ENCODE data around the gene SETD5. TPM values are rescaled to one million over a fixed set of nuclear protein-coding genes. Genes with fewer than 3 reads are reported as not detected.

The SETD5 gene
- total and polyA plus RNA-seq, 2 donors (not counting 1 experiment from before 2014, with no cell fraction given), result 53.7 to 62.5 TPM

- Histone ChIP-seq H3K79me2 (ENCODE audit: control insufficient read depth, insufficient read depth, low read length) (no peaks in the 10 kb centered on the region), H4K20me1 (ENCODE audit: control insufficient read depth, extremely low read depth, insufficient read depth, low read length) (no peaks in the 10 kb centered on the region), H3K27ac (ENCODE audit: insufficient read depth, low read length) (no peak overlapping the region), H3K27me3 (ENCODE audit: control insufficient read depth, insufficient read depth, low read length) (peaks cover 6% of the 10 kb centered on the region), H3K36me3 (ENCODE audit: control insufficient read depth, insufficient read depth, low read length) (no peaks in the 10 kb centered on the region), H3K4me1 (ENCODE audit: control insufficient read depth, extremely low read depth, insufficient read depth, low read length) (peaks cover 3% of the 10 kb centered on the region), H2AFZ (ENCODE audit: low read length) (no peak overlapping the region), H3K9ac (ENCODE audit: insufficient read depth, low read length) (no peak overlapping the region), H3K4me2 (ENCODE audit: extremely low read depth, insufficient read depth, low read length) (no peak overlapping the region), H3K9me3 (ENCODE audit: control insufficient read depth, insufficient read depth, low read depth, low read length) (no peaks in the 10 kb centered on the region), H3K4me3 (replicated peaks in 1 of 4; ENCODE audit: control extremely low read depth in 1 of 4, insufficient read depth in 1 of 4, low read depth in 3 of 4, low read length in 4 of 4) (no peak overlapping the region)
- peak; percentile 96 for TF ChIP-seq CTCF (conservative IDR thresholded peaks at IDR 0.05 in 1 of 2, IDR thresholded peaks at IDR 0.05 in 1 of 2; ENCODE audit: low read depth in 1 of 2, low read length in 2 of 2)
- TF ChIP-seq EZH2 (IDR thresholded peaks at IDR 0.05; ENCODE audit: low read length, missing control alignments), result no peak
- DNase-seq (ENCODE audit: low read depth in 2 of 2), result peak; percentile 50 to 63
Measured at GRCh38 chr3:9503283-9503682, 105.9 kb downstream of the SETD5 start.

- Histone ChIP-seq H3K4me2 (ENCODE audit: extremely low read depth, insufficient read depth, low read length) (no peak overlapping the region), H4K20me1 (ENCODE audit: control insufficient read depth, extremely low read depth, insufficient read depth, low read length) (no peaks in the 10 kb centered on the region), H3K9ac (ENCODE audit: insufficient read depth, low read length) (no peak overlapping the region), H2AFZ (ENCODE audit: low read length) (no peak overlapping the region), H3K36me3 (ENCODE audit: control insufficient read depth, insufficient read depth, low read length) (no peaks in the 10 kb centered on the region), H3K9me3 (ENCODE audit: control insufficient read depth, insufficient read depth, low read depth, low read length) (no peaks in the 10 kb centered on the region), H3K4me1 (ENCODE audit: control insufficient read depth, extremely low read depth, insufficient read depth, low read length) (no peaks in the 10 kb centered on the region), H3K4me3 (replicated peaks in 1 of 4; ENCODE audit: control extremely low read depth in 1 of 4, insufficient read depth in 1 of 4, low read depth in 3 of 4, low read length in 4 of 4) (no peak overlapping the region), H3K27ac (ENCODE audit: insufficient read depth, low read length) (no peak overlapping the region), H3K27me3 (ENCODE audit: control insufficient read depth, insufficient read depth, low read length) (peaks cover 21% of the 10 kb centered on the region), H3K79me2 (ENCODE audit: control insufficient read depth, insufficient read depth, low read length) (no peaks in the 10 kb centered on the region)
- peak; percentile 9 for TF ChIP-seq EZH2 (IDR thresholded peaks at IDR 0.05; ENCODE audit: low read length, missing control alignments)
- no peak for TF ChIP-seq CTCF (conservative IDR thresholded peaks at IDR 0.05 in 1 of 2, IDR thresholded peaks at IDR 0.05 in 1 of 2; ENCODE audit: low read depth in 1 of 2, low read length in 2 of 2)
- DNase-seq (ENCODE audit: low read depth in 2 of 2), result no peak
Measured at GRCh38 chr3:9507586-9508578, 110.5 kb downstream of the SETD5 start.

- Histone ChIP-seq H3K79me2 (ENCODE audit: control insufficient read depth, insufficient read depth, low read length) (no peaks in the 10 kb centered on the region), H3K9me3 (ENCODE audit: control insufficient read depth, insufficient read depth, low read depth, low read length) (no peaks in the 10 kb centered on the region), H2AFZ (ENCODE audit: low read length) (no peak overlapping the region), H3K4me1 (ENCODE audit: control insufficient read depth, extremely low read depth, insufficient read depth, low read length) (no peaks in the 10 kb centered on the region), H4K20me1 (ENCODE audit: control insufficient read depth, extremely low read depth, insufficient read depth, low read length) (no peaks in the 10 kb centered on the region), H3K4me3 (replicated peaks in 1 of 4; ENCODE audit: control extremely low read depth in 1 of 4, insufficient read depth in 1 of 4, low read depth in 3 of 4, low read length in 4 of 4) (no peak overlapping the region), H3K27me3 (ENCODE audit: control insufficient read depth, insufficient read depth, low read length) (peaks cover 21% of the 10 kb centered on the region), H3K27ac (ENCODE audit: insufficient read depth, low read length) (no peak overlapping the region), H3K9ac (ENCODE audit: insufficient read depth, low read length) (no peak overlapping the region), H3K36me3 (ENCODE audit: control insufficient read depth, insufficient read depth, low read length) (no peaks in the 10 kb centered on the region), H3K4me2 (ENCODE audit: extremely low read depth, insufficient read depth, low read length) (no peak overlapping the region)
- TF ChIP-seq CTCF (conservative IDR thresholded peaks at IDR 0.05 in 1 of 2, IDR thresholded peaks at IDR 0.05 in 1 of 2; ENCODE audit: low read depth in 1 of 2, low read length in 2 of 2) (no peak), EZH2 (IDR thresholded peaks at IDR 0.05; ENCODE audit: low read length, missing control alignments) (no peak)
- DNase-seq (ENCODE audit: low read depth in 2 of 2), result no peak
Measured at GRCh38 chr3:9508781-9509180, 111.4 kb downstream of the SETD5 start.

Measured in fibroblast of lung (primary cell).